Measurements from ENCODE around the gene CELF2.

- TF ChIP-seq EZH2 (IDR thresholded peaks at IDR 0.05; ENCODE audit: borderline replicate concordance) (no peak), EZH2phosphoT487 (IDR thresholded peaks at IDR 0.05; ENCODE audit: low read depth, severe bottlenecking, unreplicated experiment) (no peak)
- TF ChIP-seq, protein P1, sequence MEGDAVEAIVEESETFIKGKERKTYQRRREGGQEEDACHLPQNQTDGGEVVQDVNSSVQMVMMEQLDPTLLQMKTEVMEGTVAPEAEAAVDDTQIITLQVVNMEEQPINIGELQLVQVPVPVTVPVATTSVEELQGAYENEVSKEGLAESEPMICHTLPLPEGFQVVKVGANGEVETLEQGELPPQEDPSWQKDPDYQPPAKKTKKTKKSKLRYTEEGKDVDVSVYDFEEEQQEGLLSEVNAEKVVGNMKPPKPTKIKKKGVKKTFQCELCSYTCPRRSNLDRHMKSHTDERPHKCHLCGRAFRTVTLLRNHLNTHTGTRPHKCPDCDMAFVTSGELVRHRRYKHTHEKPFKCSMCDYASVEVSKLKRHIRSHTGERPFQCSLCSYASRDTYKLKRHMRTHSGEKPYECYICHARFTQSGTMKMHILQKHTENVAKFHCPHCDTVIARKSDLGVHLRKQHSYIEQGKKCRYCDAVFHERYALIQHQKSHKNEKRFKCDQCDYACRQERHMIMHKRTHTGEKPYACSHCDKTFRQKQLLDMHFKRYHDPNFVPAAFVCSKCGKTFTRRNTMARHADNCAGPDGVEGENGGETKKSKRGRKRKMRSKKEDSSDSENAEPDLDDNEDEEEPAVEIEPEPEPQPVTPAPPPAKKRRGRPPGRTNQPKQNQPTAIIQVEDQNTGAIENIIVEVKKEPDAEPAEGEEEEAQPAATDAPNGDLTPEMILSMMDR (IDR thresholded peaks at IDR 0.05; ENCODE audit: poor library complexity): no peak
These were observed 39.7 kb upstream of the CELF2 start for GRCh38 chr10:10977978-10978377.

Data from hepatocyte (in vitro differentiated cells).